ENCODE data around the gene GAS2L2.

Gene GAS2L2

DNA sequence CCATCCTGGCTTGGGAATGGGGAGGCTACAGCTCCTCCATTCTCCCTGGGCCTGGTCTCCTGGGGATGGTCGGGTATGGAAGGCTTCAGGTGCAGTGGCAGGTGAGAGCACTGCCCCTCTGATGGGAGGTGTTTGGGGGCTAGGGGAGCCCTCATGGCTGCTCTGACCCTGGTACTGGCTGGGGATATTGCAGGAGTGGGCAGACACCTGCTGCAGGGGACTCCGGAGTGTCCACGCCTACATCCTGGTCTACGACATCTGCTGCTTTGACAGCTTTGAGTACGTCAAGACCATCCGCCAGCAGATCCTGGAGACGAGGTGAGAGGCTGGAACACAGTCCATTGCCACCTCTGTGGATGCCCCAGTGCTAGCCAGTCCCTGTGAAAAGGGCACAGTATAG, 12.8 kb downstream of the GAS2L2 start:
- no peak for DNase-seq (ENCODE audit: low read depth in 1 of 2, low spot score in 1 of 2)
- no peak for TF ChIP-seq JUND (IDR thresholded peaks at IDR 0.05; ENCODE audit: low read depth)
- in situ Hi-C loops (cut with HindIII; ENCODE audit: low pct_unique_long_range_greater_than_20kb, low sequenced_read_pairs): loop anchor here (25.0 kb wide), 1 partner anchor 128 kb away; no protein-coding TSS in a partner anchor

DNA sequence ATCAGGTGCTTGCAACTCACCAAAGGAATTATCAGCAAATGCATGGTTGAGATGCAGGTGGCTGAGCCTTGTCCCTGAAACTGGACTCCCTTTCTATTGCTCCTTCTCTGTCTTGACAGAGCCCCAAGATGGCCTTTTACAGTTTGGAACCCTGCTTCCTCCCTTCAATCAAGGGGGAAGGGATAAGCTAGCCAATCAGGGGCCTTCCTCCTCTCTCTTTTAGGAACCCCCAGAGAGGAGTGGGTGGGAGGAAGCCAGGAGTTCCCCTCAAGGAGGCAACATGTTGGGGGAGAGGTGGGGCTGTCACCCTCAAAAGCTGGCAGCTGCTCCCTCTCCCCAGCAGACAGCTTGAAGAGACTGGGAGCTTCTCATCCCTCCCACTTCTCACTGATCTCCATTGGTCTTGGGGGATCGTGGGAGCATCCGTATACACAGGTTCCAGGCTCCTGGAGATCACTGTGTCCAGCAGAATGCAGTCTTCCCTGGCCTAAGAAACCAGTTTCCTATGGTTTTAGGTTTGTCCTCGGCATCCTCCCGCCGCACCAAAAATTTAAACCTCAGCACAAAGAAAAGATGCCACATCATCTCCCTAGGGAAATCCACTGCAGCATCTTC, 14.4 kb downstream of the GAS2L2 start:
- no peak for TF ChIP-seq JUND (IDR thresholded peaks at IDR 0.05; ENCODE audit: low read depth)
- no peak for DNase-seq (ENCODE audit: low read depth in 1 of 2, low spot score in 1 of 2)
- in situ Hi-C loops (cut with HindIII; ENCODE audit: low pct_unique_long_range_greater_than_20kb, low sequenced_read_pairs): loop anchor here (25.0 kb wide), 1 partner anchor 126 kb away; no protein-coding TSS in a partner anchor

DNA sequence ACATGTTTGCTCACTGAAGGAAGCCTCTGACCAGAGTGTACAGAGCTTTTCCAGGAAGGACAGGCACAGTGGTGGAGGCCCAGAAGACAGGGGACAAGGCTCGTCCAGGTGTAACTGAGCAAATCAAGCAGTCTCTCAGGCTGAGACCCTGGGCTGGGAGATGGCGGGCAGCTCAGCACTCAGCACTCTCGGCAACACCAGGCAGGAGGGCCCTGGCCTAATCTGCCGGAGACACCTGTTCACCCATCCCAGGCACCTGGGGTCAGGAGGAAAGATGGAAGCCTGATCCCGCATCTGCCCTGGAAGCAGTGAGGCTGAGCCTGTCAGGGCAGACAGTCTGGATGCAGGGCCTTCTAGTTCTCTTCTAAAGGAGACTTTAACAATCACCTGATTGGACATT, 16.8 kb downstream of the GAS2L2 start:
- in situ Hi-C loops (cut with HindIII; ENCODE audit: low pct_unique_long_range_greater_than_20kb, low sequenced_read_pairs): loop anchor here (25.0 kb wide), 1 partner anchor 124 kb away; no protein-coding TSS in a partner anchor
- TF ChIP-seq JUND (IDR thresholded peaks at IDR 0.05; ENCODE audit: low read depth): no peak
- no peak for DNase-seq (ENCODE audit: low read depth in 1 of 2, low spot score in 1 of 2)

DNA sequence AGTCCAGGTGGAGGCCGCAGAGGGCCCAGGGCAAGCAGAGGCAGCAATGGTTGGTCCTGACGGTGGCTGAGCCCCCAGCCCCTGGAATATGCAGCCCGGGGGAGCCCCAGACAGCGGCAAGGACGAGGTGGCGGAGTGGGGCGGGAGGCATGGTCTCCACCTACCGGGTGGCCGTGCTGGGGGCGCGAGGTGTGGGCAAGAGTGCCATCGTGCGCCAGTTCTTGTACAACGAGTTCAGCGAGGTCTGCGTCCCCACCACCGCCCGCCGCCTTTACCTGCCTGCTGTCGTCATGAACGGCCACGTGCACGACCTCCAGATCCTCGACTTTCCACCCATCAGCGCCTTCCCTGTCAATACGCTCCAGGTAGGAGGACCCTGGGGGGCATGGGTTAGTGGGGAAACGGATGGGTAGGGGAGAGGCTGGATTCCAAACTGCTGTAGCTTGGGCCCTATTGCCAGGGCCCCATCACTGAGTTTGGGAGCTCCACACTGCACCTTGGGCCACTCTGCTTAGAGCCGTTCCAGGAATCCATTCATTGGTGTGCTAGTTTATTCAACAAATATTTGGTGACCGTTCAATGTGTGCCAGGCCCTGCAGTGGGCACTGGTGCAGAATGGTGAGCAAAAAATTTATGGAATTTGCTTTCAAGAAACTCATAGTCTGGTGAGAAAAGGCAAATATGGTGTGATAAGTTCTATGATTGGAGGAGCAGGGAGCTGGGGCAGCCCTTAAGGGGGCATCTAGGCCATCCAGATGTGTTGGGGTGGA, 17.8 kb downstream of the GAS2L2 start:
- peak; percentile 52 to 74 for DNase-seq (ENCODE audit: low read depth in 1 of 2, low spot score in 1 of 2)
- no peak for TF ChIP-seq JUND (IDR thresholded peaks at IDR 0.05; ENCODE audit: low read depth)
- in situ Hi-C loops (cut with HindIII; ENCODE audit: low pct_unique_long_range_greater_than_20kb, low sequenced_read_pairs): loop anchor here (25.0 kb wide), 1 partner anchor 123 kb away; no protein-coding TSS in a partner anchor

DNA sequence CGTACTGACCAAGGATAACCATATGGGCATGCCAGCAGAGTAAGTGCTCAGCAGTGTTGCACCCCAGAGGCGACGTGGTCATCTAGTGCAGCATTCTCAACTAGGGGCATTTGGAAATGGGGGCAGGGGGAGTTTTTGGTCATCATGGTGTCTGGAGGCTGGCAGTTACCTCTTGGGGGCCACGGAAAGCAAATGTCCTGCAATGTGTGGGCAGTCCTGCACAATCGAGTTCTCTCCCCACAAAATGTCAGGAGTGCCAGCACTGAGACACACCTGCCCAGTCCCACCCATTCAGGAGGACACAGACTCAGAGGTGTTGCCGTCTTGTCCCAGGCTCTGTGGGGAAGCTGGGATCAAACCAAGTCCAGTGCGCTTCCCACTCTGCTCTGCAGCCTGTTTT, 18.6 kb downstream of the GAS2L2 start:
- in situ Hi-C loops (cut with HindIII; ENCODE audit: low pct_unique_long_range_greater_than_20kb, low sequenced_read_pairs): loop anchor here (25.0 kb wide), 1 partner anchor 122 kb away; no protein-coding TSS in a partner anchor
- DNase-seq (ENCODE audit: low read depth in 1 of 2, low spot score in 1 of 2): no peak
- no peak for TF ChIP-seq JUND (IDR thresholded peaks at IDR 0.05; ENCODE audit: low read depth)

DNA sequence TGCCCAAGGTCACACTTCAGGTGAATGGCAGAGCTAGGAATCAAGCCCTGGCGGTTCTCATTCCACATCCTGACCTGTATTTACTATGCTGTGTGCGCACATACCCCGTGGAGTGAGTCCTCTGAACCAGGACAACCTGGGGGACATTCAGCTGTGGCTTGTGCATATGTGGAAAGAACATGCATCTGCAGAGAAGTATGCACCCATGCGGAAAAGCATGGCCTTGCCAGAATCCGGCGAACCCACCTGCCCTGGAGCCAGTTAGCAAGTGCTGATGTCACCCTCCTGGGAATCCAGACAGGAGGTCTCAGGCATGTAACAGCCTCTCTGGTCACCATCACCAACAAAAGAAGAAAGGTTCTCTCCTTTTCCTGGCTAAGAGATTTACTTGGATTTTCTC, 19.7 kb downstream of the GAS2L2 start:
- no peak for TF ChIP-seq JUND (IDR thresholded peaks at IDR 0.05; ENCODE audit: low read depth)
- no peak for DNase-seq (ENCODE audit: low read depth in 1 of 2, low spot score in 1 of 2)
- in situ Hi-C loops (cut with HindIII; ENCODE audit: low pct_unique_long_range_greater_than_20kb, low sequenced_read_pairs): loop anchor here (25.0 kb wide), 1 partner anchor 121 kb away; no protein-coding TSS in a partner anchor

DNA sequence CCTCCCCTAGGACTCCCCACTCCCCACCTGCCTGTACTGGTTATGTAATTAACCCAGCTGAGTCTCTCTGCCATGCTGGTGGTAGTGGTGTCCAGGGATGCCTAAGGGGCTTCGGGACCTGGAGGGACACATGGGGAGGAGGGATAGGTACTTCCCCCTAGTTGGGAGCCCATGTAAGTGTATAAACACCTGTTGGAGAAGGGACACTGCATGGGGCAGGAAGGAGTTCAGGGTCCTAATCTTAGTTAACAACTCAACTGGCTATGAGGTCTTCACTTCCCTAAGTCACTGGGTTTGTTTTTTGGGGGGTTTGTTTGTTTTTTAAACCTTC, 20.3 kb downstream of the GAS2L2 start:
- in situ Hi-C loops (cut with HindIII; ENCODE audit: low pct_unique_long_range_greater_than_20kb, low sequenced_read_pairs): loop anchor here (25.0 kb wide), 1 partner anchor 120 kb away; no protein-coding TSS in a partner anchor
- no peak for TF ChIP-seq JUND (IDR thresholded peaks at IDR 0.05; ENCODE audit: low read depth)
- no peak for DNase-seq (ENCODE audit: low read depth in 1 of 2, low spot score in 1 of 2)

DNA sequence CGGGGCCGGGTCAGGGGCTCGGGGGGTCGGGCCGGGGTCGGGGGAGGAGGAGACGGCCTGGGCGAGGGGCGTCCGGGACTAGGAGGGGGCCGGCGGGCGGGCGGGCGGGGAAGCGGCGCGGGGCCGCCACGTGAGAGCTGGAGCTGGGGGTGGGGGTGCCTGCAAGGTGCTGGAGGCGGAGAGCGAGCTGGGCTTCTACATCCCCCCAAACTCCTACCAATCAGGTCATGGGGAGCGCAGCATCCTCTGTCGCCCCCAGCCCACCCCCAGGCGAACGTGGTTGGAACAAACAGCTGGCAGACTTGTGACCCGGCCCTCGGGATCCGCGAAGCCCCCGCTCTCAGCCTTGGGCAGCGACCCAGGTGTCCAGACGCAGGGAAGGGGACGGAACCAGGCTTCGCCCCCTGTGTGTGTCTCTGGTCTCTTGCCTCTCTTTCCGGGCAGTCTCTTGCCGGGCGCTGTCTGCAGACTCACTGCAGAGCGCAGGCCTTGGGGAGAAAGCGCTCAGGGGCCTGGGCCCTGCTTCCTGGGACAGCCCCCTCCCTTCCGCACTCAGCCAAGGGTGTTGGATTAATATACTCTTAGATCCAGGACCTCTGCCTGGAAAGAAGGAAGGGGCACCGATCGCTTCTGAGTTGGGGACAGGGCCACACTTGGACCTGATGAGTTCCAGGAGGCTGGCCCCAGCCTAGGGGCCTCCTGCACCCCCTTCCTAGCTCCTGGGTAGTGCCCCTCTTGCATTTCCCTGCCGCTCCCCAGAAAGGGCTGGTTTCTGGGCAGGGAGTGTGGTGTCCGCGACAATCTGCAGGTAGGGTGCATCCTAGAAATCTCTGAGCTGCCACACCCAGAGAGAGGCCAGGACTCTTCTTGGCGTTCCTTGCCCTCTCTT, 20.9 kb downstream of the GAS2L2 start:
- no peak for DNase-seq (ENCODE audit: low read depth in 1 of 2, low spot score in 1 of 2)
- in situ Hi-C loops (cut with HindIII; ENCODE audit: low pct_unique_long_range_greater_than_20kb, low sequenced_read_pairs): loop anchor here (25.0 kb wide), 1 partner anchor 120 kb away; no protein-coding TSS in a partner anchor
- TF ChIP-seq JUND (IDR thresholded peaks at IDR 0.05; ENCODE audit: low read depth): no peak

DNA sequence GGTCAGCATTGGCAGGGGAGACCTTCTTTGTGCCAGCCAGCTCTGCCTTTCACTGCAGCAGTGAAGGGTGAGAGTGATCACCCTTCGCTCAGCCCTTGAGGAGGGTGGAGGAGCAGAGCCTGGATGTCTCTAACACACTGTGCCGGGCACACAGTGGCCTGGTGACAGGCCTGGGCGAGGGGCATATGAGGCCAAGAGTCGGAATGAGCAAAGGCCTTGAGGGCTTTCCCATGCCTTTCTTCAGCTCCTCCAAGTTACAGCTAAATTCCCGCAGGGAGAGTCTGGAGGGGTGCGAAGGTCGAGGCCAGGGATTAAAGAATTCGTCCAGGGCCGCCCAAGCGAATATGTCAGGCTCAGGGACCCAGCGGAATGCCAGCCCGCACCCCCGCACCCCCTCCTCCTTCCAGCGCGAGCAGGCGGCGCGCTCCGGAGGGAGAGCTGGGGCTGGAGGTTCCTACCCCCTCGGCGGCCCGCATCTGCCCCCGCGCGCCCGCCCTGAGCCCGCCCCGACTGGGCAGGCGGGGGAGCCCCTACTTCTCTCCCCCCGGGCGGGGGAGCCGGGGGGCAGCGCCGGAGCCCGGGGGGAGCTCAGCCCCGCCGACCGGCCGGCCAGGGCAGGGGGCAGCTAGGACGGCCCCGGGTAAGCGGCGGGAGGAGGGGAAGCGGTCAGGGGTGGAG, 21.7 kb downstream of the GAS2L2 start, which contains the start of gene RASL10B:
Gene RASL10B (plus strand): TSS at position 401 of the 678 bp plus-strand sequence. CDS start 3,546 bp downstream, outside the sequence.
- TF ChIP-seq JUND (IDR thresholded peaks at IDR 0.05; ENCODE audit: low read depth): no peak
- in situ Hi-C loops (cut with HindIII; ENCODE audit: low pct_unique_long_range_greater_than_20kb, low sequenced_read_pairs): loop anchor here (25.0 kb wide), 1 partner anchor 119 kb away; no protein-coding TSS in a partner anchor
- DNase-seq (ENCODE audit: low read depth in 1 of 2, low spot score in 1 of 2): peak; percentile 72 to 91

DNA sequence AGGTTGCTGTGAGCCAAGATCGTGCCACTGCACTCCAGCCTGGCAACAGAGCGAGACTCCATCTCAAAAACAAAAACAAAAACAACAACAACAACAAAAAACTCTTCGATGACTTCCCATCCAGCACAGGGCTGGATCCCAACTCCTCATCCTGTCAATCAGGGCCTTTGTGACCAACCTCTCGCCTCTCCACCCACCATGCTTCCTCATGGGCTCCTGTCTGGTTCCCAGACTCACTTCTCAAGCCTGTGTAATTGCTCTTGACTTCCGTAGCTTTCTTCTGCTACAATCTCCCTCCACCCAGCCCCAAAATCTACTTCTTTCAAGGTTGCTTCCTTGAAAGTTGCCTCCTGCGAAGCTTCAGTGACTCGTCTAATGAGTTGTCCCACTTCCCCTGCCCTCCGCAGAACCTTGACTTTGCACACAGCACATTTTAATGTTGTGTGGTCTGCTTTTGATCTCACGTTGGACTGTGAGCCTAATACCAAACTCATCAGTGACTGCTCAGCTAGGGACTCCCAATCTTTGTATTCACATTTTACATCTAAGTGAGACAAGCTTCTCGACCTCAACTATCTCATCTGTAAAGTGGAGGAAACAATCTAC, 22.5 kb downstream of the GAS2L2 start:
- in situ Hi-C loops (cut with HindIII; ENCODE audit: low pct_unique_long_range_greater_than_20kb, low sequenced_read_pairs): loop anchor here (25.0 kb wide), 1 partner anchor 118 kb away; no protein-coding TSS in a partner anchor
- TF ChIP-seq JUND (IDR thresholded peaks at IDR 0.05; ENCODE audit: low read depth): no peak
- DNase-seq (ENCODE audit: low read depth in 1 of 2, low spot score in 1 of 2): no peak

DNA sequence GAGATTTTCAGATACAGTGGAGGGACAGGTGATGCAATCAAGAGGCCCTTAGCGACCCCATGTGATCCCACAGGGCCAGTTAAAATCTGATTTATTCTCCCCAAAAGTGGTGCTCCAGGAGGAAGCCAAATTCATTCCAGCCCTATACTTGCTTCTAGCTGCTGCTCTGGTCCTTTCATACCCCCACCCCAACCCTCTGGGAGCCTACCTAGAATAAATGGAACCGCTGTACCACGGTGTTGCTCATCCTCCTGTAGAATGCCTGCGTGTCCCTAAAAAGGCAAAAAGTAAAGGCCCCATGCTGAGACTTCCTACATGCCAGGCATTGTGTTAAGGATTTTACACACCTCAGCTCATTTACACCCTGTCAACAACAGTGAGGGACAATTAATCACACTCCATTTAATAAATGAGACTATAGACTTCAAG, 23.6 kb downstream of the GAS2L2 start:
- no peak for TF ChIP-seq JUND (IDR thresholded peaks at IDR 0.05; ENCODE audit: low read depth)
- in situ Hi-C loops (cut with HindIII; ENCODE audit: low pct_unique_long_range_greater_than_20kb, low sequenced_read_pairs): loop anchor here (25.0 kb wide), 1 partner anchor 117 kb away; no protein-coding TSS in a partner anchor
- DNase-seq (ENCODE audit: low read depth in 1 of 2, low spot score in 1 of 2): no peak
